Middle frontal gyrus (tissue), 1 donor: ENCODE measurements around the gene UMODL1.

ENCODE experiments used
- DNase-seq: peaks from one replicate; pipeline ENCODE4 v3.0.0-alpha.2; 2015; ENCODE audit warnings: low spot score; ENCODE audit errors: extremely low spot score

The UMODL1 gene

GRCh38 chr21:42189431-42189830 is 118.3 kb downstream of the UMODL1 start:
- no peak for DNase-seq

GRCh38 chr21:42189860-42190485 is 118.9 kb downstream of the UMODL1 start:
- DNase-seq = no peak

GRCh38 chr21:42190486-42190863 is 119.4 kb downstream of the UMODL1 start:
- peak; percentile 27 for DNase-seq

- no peak for DNase-seq
Observed at GRCh38 chr21:42191064-42191463, 119.9 kb downstream of the UMODL1 start.

- no peak for DNase-seq
Observed at GRCh38 chr21:42191696-42192595, 120.8 kb downstream of the UMODL1 start.
